OCI-LY7 (cell line): ENCODE data around the gene BIVM. TPM values are rescaled to one million over a fixed set of nuclear protein-coding genes. Genes with fewer than 3 reads are reported as not detected.

Experiments used
- BruUV-seq: library from RNA; stranded (reverse); fragments of 400-500 nt; replicated peaks from 2 replicates; lab custom pipeline; 2021; lab: Mats Ljungman, UMichigan
- CTCF ChIA-PET: fragments of 300-600 bp; sonication (Branson Sonifier 250); formaldehyde crosslinking; loops from one replicate; lab custom pipeline; 2022; ENCODE audit warnings: antibody characterized with exemption; ENCODE audit not compliant: unreplicated experiment; lab: Charles Lee
- POLR2A ChIA-PET: fragments of 300-600 bp; sonication (Branson Sonifier 250); formaldehyde crosslinking; loops from one replicate; lab custom pipeline; 2022; ENCODE audit warnings: antibody characterized with exemption; lab: Charles Lee
- DNase-seq: peaks from one replicate; pipeline ENCODE4 v3.0.0-alpha.2; 2015; ENCODE audit warnings: low spot score
- H2AFZ ChIP-seq: fragments of 200-600 bp; sonication (generic), shearing (Covaris generic); 2 replicates; pipeline ENCODE4 v1.6.1; 2014; ENCODE audit warnings: mild to moderate bottlenecking, antibody characterized with exemption, low read length, moderate library complexity
- H3K27ac ChIP-seq: fragments of 200-600 bp; sonication (generic); 2 replicates; pipeline ENCODE4 v1.5.1; 2014; ENCODE audit warnings: mixed run types, low read depth, mild to moderate bottlenecking, moderate library complexity, low read length, inconsistent platforms; ENCODE audit not compliant: poor library complexity, severe bottlenecking
- H3K36me3 ChIP-seq: fragments of 200-600 bp; sonication (generic); 2 replicates; pipeline ENCODE4 v1.6.1; 2014; ENCODE audit warnings: mild to moderate bottlenecking, antibody characterized with exemption, low read length, moderate library complexity, mixed read lengths; ENCODE audit not compliant: insufficient read depth
- H3K4me1 ChIP-seq: fragments of 200-600 bp; sonication (generic); 2 replicates; pipeline ENCODE4 v1.5.1; 2014; ENCODE audit warnings: mild to moderate bottlenecking, low read length; ENCODE audit not compliant: insufficient read depth, poor library complexity, severe bottlenecking
- H3K4me2 ChIP-seq: fragments of 200-600 bp; sonication (generic); 2 replicates; pipeline ENCODE4 v1.6.1; 2014; ENCODE audit warnings: mild to moderate bottlenecking, low read length
- H3K4me3 ChIP-seq: fragments of 200-600 bp; sonication (generic); 2 replicates; pipeline ENCODE4 v1.5.1; 2014; ENCODE audit warnings: mild to moderate bottlenecking, low read depth, low read length; ENCODE audit not compliant: poor library complexity, severe bottlenecking
- H3K79me2 ChIP-seq: fragments of 200-600 bp; sonication (generic); 2 replicates; pipeline ENCODE4 v1.6.1; 2016; ENCODE audit warnings: low read depth, mild to moderate bottlenecking, low read length, moderate library complexity, mixed read lengths; ENCODE audit not compliant: insufficient read depth
- H3K9me2 ChIP-seq: fragments of 200-600 bp; sonication (generic); 2 replicates; pipeline ENCODE4 v1.6.1; 2016; ENCODE audit warnings: mild to moderate bottlenecking, low read length, mixed read lengths; ENCODE audit not compliant: insufficient read depth
- H3K9me3 ChIP-seq: fragments of 200-600 bp; sonication (generic); 2 replicates; pipeline ENCODE4 v1.6.1; 2014; ENCODE audit warnings: mild to moderate bottlenecking, mixed run types, low read length, mixed read lengths
- H4K20me1 ChIP-seq: fragments of 200-600 bp; sonication (generic); 2 replicates; pipeline ENCODE4 v1.6.1; 2014; ENCODE audit warnings: mild to moderate bottlenecking, antibody characterized with exemption, low read length, moderate library complexity, mixed read lengths; ENCODE audit not compliant: insufficient read depth
- EZH2phosphoT487 ChIP-seq: fragments of 200-600 bp; sonication (generic); IDR thresholded peaks from 2 replicates; pipeline ENCODE4 v1.6.1; 2018; ENCODE audit warnings: low read depth, borderline replicate concordance, mild to moderate bottlenecking, mixed run types, antibody characterized with exemption, low read length, moderate library complexity, mixed read lengths
- intact Hi-C: fragments of 100-400 bp; cut with micrococcal nuclease; formaldehyde crosslinking; loops from one replicate; pipeline ENCODE4 v1.10.0; 2022; ENCODE audit not compliant: unreplicated experiment
- total RNA-seq, 2 experiments: library from RNA; depleted of rRNA in 1 of 2; stranded (reverse); fragments of >200 nt in 1 of 2; shearing (Covaris generic) in 1 of 2; gene quantifications; 2 replicates each; pipeline ENCODE4 v1.2.3, GENCODE V29; 2014 to 2022
- TF ChIP-seq, protein P1 (sequence below): fragments of 200-600 bp; sonication (generic); conservative IDR thresholded peaks from 2 replicates; pipeline ENCODE4 v1.5.1; 2014; ENCODE audit warnings: mild to moderate bottlenecking, antibody characterized with exemption, low read length, moderate library complexity, mixed read lengths

The BIVM gene
- total RNA-seq, 2 experiments from 2014 or later, result not detected

DNA sequence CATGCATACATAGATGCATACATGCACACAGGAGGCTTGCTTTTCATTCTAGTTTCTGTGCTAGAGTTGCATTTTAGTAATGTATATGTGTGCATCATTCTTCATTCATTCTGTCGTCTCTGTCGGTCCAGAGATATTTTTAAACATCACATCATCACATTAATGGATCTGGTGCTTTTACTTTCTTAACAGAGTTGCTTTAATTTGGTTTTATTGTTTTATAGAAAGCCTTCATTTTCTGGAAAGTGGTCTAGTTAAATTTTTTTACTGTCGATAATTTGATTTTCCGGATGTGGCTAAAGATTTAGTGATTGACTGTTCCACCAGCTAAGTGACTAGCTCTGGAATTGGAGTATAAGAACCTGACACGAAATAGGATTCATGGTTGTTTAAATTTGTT is 16.9 kb downstream of the BIVM start:
- intact Hi-C loops, result no loop called here
- no peak overlapping the region for H3K4me2 ChIP-seq
- H3K9me2 ChIP-seq, result no peaks in the 10 kb centered on the region
- TF ChIP-seq, protein P1, sequence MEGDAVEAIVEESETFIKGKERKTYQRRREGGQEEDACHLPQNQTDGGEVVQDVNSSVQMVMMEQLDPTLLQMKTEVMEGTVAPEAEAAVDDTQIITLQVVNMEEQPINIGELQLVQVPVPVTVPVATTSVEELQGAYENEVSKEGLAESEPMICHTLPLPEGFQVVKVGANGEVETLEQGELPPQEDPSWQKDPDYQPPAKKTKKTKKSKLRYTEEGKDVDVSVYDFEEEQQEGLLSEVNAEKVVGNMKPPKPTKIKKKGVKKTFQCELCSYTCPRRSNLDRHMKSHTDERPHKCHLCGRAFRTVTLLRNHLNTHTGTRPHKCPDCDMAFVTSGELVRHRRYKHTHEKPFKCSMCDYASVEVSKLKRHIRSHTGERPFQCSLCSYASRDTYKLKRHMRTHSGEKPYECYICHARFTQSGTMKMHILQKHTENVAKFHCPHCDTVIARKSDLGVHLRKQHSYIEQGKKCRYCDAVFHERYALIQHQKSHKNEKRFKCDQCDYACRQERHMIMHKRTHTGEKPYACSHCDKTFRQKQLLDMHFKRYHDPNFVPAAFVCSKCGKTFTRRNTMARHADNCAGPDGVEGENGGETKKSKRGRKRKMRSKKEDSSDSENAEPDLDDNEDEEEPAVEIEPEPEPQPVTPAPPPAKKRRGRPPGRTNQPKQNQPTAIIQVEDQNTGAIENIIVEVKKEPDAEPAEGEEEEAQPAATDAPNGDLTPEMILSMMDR, result no peak
- no peak for TF ChIP-seq EZH2phosphoT487
- H3K9me3 ChIP-seq, result no peaks in the 10 kb centered on the region
- BruUV-seq, result no TSS peak
- no peaks in the 10 kb centered on the region for H4K20me1 ChIP-seq
- no peak overlapping the region for H3K27ac ChIP-seq
- DNase-seq, result no peak
- ChIA-PET POLR2A (no interaction called here), CTCF (no interaction called here)
- H2AFZ ChIP-seq, result no peak overlapping the region
- no peaks in the 10 kb centered on the region for H3K36me3 ChIP-seq
- H3K79me2 ChIP-seq, result no peaks in the 10 kb centered on the region
- no peak overlapping the region for H3K4me3 ChIP-seq
- no peaks in the 10 kb centered on the region for H3K4me1 ChIP-seq

DNA sequence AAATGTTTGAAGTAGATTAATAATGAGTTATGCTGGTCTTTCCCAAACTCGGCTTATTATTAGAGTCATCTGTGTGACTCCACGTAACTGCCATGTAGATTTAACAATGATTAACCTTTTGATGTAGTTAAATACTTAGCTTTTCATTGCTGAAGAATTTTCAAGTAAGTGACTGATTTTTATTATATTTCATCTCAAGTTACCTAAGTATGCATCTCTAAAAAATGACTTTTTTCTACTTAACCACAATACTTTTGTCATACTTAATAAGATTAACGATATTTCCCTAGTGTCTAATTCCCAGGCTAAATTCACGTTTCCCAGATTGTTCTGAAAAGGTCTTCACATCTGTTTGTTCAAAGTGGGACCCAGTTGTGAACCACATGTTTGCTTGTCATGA is 17.8 kb downstream of the BIVM start:
- TF ChIP-seq, protein P1, result no peak
- TF ChIP-seq EZH2phosphoT487, result no peak
- Histone ChIP-seq H3K4me3 (no peak overlapping the region), H3K27ac (no peak overlapping the region), H3K4me1 (no peaks in the 10 kb centered on the region), H4K20me1 (no peaks in the 10 kb centered on the region), H2AFZ (no peak overlapping the region), H3K9me2 (no peaks in the 10 kb centered on the region), H3K4me2 (no peak overlapping the region), H3K9me3 (no peaks in the 10 kb centered on the region), H3K79me2 (no peaks in the 10 kb centered on the region), H3K36me3 (no peaks in the 10 kb centered on the region)
- POLR2A ChIA-PET, result interaction anchor here (0.6 kb wide), 1 partner anchor 386 kb away, joined by 3 read pairs; no protein-coding TSS in a partner anchor
- no peak for DNase-seq
- no TSS peak for BruUV-seq
- CTCF ChIA-PET, result no interaction called here
- intact Hi-C loops, result no loop called here

DNA sequence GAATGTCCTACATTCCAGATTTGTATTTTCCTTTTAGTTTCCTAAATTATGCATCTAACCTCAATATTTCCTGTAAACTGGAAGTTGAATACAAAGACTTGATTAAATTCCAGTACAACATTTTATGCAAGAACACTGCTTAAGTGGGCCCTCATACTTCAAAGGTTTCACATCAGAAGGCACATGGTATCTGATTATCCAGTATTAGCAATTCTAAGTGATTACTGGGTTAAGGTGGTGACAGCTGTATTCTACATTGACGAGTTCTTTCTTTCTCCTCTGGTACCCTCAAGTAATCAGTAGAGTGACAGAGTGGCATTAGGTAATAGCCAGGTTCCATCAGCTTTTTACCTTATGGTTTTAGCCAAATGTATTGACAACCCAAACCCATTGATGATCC is 18.3 kb downstream of the BIVM start:
- Histone ChIP-seq H3K4me2 (no peak overlapping the region), H3K36me3 (no peaks in the 10 kb centered on the region), H3K9me2 (no peaks in the 10 kb centered on the region), H3K79me2 (no peaks in the 10 kb centered on the region), H3K9me3 (no peaks in the 10 kb centered on the region), H3K4me3 (no peak overlapping the region), H3K27ac (no peak overlapping the region), H4K20me1 (no peaks in the 10 kb centered on the region), H2AFZ (no peak overlapping the region), H3K4me1 (no peaks in the 10 kb centered on the region)
- no TSS peak for BruUV-seq
- TF ChIP-seq, protein P1, result no peak
- no peak for TF ChIP-seq EZH2phosphoT487
- CTCF ChIA-PET, result no interaction called here
- POLR2A ChIA-PET, result no interaction called here
- no peak for DNase-seq
- intact Hi-C loops, result no loop called here
